GM19099 (cell line): ENCODE data around the gene BCAR1.

Experiments used
- POLR2A ChIP-seq: IDR thresholded peaks from 3 replicates; pipeline ENCODE4 v1.6.1; 2011; ENCODE audit warnings: low read depth; ENCODE audit not compliant: insufficient read length; ENCODE audit errors: extremely low read depth

BCAR1 gene, protein sequence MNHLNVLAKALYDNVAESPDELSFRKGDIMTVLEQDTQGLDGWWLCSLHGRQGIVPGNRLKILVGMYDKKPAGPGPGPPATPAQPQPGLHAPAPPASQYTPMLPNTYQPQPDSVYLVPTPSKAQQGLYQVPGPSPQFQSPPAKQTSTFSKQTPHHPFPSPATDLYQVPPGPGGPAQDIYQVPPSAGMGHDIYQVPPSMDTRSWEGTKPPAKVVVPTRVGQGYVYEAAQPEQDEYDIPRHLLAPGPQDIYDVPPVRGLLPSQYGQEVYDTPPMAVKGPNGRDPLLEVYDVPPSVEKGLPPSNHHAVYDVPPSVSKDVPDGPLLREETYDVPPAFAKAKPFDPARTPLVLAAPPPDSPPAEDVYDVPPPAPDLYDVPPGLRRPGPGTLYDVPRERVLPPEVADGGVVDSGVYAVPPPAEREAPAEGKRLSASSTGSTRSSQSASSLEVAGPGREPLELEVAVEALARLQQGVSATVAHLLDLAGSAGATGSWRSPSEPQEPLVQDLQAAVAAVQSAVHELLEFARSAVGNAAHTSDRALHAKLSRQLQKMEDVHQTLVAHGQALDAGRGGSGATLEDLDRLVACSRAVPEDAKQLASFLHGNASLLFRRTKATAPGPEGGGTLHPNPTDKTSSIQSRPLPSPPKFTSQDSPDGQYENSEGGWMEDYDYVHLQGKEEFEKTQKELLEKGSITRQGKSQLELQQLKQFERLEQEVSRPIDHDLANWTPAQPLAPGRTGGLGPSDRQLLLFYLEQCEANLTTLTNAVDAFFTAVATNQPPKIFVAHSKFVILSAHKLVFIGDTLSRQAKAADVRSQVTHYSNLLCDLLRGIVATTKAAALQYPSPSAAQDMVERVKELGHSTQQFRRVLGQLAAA

DNA sequence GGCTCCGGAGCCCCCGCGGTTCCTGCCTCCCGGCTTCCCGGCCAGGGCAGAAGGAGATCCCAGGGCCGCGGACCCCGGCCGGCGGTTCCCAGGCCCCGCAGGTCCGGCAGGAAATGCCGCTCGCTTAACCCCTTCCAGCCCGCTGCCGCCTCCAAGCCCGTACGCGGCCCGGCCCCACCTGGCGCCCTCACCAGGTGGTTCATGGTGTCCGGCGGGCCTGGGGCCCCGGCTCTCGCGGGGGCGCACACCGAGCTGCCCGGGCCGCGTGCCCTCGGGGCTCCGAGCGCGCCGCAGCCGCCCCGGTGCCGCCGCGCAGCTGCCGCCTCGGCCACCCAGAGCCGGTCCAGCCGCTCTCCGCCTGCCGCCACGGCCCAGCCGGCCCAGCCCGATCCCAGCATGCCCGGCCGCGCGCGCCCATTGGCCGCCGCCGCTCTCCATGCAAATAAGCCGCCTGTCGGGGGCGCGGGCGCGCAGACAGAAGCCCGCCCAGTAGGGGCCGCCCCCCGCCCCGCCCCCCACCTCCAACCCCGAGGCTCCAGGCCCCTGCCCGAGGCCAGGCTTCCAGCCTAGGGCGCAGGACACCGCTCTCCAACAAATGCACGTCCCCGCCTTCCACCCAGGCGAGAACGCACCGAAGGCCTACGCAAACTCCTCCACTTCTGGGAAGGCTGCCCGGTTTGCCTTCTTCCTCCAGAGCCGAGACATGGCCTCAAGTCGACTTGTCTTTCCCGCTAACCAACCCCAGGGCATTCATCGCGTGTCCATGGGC, at the start of gene BCAR1:
TSS of gene BCAR1 (minus strand) at position 345 of the 769 bp plus-strand sequence. CDS start at position 203, 142 bp downstream.
- TF ChIP-seq POLR2A = peak; percentile 65

DNA sequence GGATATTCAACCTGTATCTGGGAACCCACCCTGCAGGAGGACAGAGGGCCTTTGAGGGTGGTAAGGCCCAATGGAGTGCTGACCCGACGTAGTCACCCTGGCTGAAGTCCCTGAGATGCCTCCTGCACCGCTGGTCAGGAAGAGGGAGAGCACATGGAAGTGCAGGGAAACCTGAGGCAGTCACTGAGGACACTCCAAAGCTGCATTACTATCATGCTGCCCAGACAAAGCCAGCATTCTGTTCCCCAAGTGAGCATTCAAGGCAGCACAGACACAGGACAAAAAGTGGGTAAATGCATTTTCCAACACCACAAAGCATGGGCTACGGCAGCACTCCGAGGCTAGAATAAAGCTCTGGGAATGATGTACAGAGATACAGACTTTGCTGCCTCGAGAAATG, 46.8 kb upstream of the BCAR1 start:
- TF ChIP-seq POLR2A = no peak

DNA sequence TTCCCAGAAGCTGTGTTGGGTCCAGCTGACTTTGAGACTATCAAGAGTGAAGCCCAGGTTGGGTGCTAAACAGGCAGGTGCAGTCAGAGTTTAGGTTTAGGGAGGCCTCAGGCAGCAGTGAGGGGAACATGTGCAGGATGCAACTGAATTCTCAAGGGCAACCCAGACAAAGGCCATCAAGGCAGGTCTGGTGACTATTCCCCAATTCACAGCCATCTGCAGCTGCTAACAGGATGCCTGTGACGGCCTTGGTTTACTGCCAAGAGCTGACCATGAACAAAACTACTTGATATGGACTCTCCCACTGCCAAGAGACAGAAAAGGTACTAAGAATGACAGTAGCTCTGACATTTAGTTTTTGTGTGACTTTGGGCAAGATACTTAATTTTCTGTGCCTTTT, 45.2 kb upstream of the BCAR1 start:
- no peak for TF ChIP-seq POLR2A

DNA sequence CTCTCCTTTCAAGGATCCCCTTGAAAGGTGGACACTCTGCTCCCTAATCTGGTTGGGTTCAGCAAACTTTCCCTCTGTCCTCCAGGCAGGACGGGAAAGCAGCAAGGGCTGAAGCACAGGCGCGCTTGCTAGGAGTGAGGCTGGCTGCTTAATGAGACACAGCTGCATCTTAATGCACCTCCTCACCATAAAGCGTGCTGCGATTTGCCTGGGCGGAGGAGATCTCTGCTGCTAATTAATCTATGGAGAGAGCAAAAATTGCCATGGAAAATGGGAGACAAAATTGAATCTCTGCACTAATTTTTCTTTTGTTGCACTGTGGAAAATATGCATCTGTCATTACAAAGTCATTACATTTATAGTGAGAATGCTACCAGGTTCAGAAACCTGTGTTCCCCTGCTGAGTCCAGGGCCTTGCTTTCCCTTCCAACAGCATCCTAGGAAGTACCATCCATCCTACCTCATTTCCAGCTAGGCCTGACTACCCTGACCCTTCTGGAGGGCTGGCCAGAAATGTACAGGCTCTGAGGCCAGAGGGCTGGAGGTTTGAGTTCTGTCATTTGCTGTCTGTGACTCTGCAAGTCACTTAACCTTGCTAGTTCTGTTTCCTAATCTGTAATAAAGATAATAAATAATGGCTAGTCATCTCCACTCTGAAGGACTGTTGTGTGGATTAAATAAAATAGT, 43.5 kb upstream of the BCAR1 start:
- no peak for TF ChIP-seq POLR2A

DNA sequence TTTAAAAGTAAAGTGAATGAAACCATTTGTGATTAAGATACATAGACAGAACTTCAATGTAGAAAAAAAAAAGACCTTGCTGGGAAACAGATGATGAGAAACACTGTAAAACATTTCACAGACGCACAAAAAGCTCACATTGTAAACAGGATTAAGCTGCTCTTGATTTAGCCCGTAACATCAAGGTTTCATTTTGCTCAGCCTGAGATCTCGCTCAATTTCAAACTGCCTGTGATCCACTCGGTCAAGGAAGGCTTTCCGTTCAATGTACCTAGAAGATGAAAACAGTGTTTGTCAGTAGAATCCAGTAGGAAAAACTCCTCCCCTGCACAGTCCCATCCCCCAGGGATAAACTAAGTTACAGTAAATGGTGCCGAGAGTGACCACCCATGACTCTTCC, 42.3 kb upstream of the BCAR1 start:
- TF ChIP-seq POLR2A = no peak

DNA sequence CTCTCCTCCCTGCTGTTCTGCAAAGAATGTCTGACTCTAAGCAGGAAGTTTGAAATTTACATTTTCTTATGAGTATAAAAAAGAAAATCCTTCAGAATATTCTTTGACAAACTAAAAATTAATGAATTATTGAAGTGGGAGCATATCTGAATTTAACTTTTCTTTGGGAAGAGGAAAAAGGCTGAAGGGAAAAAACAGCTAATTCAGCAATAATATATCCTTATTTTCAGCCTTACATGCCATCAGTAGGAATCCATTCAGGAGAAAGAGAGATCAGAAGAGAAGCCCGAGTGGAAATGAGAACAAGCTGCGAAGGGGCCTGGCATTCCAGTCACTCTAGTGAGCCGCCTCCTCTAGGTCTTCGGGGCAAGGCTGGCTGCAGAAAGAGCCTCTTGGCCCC, 41.7 kb upstream of the BCAR1 start:
- TF ChIP-seq POLR2A = no peak

DNA sequence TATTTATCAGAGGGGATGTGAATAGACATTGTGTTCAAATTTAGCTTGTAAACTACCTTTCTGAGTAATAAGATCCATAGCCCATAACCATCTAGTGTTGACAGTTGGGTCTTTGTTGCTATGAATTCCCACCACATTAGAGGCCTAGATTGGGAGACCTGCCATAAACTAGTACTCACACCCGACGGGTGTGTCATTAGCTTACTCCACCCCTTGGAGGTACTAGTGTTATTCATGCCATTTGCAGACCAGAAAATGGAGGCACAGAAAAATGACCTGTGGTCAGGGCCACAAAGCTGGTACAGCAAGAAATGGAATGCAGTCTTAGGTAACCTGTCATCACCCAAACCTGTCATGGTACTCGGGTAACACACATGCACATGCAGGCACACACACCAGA, 41.3 kb upstream of the BCAR1 start:
- TF ChIP-seq POLR2A = no peak

DNA sequence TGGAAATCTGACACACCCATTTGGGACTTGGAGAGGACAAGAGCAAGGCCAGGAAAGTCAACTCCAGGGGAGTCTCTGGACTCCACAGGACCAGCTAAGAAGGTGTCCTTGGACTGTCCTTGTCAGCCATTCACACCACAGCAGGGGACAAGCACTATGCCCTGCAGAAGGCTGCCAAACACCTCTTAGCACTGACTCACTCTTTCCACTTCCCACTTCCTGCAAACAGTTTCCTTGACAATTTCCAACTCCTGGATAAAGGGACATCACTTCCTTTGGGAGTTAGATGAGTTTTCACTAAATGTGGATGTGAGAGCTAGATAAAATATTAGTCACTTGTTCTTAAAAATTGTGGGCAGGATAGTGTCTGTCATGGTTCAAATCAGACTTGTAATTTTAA, 37.8 kb upstream of the BCAR1 start:
- TF ChIP-seq POLR2A = no peak

DNA sequence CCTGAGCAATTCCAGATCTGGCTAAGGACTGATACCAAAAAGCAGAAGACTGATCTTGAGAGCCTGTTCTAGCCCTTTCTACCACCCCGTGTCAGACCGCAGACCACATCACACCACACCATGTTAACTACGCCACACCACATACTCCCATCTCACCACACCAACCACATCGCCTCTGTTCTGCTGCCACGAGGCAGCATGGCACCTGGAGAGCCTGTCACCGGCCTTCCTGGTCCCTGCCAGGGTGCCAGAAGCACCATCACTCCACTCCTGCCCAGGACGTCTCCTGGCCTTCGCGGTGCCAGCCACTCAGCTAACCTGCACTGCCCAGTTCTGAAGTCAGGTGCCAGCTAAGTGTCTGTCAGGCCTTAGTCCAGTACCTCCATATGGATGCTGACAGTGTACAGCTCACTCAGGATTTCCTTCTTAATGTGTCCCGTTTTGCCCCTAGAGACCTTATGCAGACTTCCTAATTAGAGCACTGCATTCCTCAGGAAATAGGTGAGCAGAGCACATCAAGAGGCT, 37.2 kb upstream of the BCAR1 start:
- no peak for TF ChIP-seq POLR2A

DNA sequence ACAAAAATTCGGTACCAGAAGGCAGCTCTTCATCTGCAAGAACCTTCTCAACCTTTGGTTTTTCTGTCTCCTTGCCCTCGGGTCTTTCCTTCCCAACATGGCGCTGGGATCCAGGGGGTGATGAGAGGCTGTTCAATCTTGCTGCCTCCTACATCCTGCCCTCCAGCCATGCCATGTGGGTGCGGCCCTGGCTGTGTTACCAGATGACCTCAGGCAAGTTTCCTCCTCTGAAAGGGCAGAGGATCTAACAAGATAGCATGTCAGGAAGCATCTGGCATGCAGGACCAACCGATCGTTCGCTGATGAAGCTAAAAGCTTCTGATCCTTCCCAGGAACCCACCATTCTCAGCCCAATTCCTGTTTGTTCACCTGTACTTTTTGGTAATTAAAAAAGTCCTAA, 36.8 kb upstream of the BCAR1 start:
- no peak for TF ChIP-seq POLR2A

DNA sequence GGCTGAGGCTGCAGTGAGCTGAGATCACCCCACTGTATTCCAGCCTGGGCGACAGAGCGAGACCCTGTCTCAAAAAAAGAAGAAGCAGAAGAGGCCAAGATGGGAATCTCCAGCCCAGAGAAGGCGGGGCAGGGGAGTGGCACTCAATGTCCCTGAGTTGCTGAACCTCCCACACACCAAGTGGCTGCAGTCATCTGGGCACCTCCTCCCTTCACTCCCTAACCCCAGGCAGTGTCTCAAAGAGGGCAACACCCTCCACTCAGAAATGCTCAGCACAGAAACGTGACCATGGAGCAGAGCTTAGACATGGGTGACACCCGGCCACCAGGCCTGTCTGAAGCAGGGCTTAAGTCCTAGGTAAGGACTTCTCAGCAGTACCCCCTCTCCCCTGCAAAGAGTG, 36.3 kb upstream of the BCAR1 start:
- TF ChIP-seq POLR2A = no peak

DNA sequence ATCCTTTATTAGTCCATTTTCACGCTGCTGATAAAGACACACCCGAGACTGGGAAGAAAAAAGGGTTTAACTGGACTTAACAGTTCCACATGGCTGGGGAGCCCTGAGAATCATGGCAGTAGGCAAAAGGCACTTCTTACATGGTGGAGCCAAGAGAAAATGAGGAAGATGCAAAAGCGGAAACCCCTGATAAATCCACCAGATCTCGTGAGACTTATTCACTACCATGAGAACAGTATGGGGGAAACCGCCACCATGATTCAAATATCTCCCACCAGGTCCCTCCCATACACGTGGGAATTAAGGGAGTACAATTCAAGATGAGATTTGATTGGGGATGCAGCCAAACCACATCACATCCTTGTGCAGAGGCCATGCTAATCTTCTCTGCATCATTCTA, 35.0 kb upstream of the BCAR1 start:
- no peak for TF ChIP-seq POLR2A

DNA sequence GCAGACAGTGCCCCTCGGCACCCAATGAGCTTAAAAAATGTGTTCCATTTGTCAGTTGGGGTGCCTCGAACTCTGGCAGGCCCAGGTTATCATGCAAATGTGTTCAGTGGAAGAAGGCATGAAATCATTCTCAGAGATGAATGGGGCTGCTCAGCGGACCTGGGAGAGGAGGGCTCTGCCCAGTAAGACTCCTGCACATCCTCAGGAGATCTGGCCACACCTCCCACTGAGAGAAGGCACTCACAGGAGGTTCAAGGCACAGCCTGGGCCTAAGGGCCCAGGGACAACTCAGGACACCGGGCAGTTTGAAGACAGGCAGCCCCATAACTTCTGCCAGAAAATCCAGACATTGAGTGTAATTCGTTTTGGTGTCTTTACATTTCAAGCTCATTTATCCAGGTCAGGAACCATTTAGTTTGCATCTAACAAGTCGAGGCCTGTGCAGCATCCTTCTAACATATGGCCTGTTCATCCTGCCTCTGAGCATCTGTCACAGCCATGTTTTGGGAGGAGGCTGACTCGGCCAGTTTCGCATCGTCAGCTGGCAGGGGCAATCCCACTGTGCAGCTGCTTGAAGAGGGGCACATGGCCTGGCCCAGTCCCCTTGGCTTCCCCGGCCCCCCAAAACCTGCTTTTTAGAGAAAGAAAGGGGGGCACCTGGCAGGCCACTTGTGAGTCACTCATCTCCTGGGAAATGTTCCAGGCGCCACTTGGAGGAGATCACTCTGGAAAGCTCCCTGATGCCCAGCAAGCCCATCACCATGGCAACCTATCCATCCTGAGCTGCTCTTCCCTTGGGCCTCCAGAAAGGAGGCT, 31.2 kb upstream of the BCAR1 start:
- TF ChIP-seq POLR2A = no peak

DNA sequence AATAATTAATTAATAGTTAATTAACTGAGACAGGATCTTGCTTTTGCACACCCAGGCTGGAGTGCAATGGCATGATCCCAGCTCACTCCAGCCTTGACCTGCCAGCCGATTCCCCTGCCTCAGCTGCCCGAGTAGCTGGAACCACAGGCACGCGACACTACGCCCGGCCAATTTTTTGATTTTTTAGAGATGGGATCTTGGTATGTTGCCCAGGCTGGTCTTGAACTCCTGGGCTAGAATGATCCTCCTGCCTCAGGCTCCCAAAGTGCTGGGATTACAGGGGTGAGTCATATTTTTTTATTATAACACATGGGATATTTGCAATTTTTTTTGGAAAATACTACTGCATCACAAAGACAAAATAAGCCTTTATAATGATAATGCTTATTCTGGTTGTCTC, 30.4 kb upstream of the BCAR1 start:
- no peak for TF ChIP-seq POLR2A
